OCI-LY3 (cell line): ENCODE data around the gene HLA-DRB5.

Experiments
- EZH2phosphoT487 ChIP-seq: fragments of 200-600 bp; shearing (Covaris generic); IDR thresholded peaks from 2 replicates; pipeline ENCODE4 v1.6.1; 2018; ENCODE audit warnings: antibody characterized with exemption, mixed run types, low read depth
- TF ChIP-seq, protein P1 (sequence below): fragments of 200-600, 300-600 bp; sonication (generic); IDR thresholded peaks from 2 replicates; pipeline ENCODE4 v1.5.1; 2014; ENCODE audit warnings: antibody characterized with exemption, low read length, low read depth

DNA sequence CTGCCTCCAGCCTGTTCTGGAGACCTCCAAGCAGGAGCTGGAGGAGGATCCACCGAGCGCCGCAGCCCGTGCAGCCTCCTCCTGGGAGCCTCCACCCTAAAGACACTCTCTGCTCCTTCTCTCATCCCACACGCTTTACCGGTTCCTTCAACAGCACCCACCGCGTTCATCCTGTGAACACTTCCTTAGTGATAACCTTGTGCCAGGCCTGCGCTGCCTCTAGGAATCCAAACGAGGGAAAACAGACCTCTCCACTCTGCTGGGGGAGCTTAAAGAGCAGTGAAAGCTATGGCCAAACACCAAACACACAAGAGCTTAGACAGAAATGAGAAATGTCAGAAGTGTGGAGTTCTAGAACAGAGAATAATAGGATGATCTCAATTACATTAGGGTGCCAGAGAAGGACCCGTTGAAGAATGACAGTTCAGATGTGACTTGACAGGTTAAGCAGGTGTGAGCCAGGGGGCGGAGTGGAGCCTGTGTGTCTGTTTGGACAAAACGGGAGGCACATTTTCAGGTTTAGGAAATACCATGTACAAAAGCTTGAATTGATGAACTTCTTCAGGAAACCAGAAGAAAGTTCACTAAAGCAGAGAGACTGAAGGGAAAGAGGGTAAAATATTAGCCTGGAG is 28.5 kb upstream of the HLA-DRB5 start:
- TF ChIP-seq, protein P1, sequence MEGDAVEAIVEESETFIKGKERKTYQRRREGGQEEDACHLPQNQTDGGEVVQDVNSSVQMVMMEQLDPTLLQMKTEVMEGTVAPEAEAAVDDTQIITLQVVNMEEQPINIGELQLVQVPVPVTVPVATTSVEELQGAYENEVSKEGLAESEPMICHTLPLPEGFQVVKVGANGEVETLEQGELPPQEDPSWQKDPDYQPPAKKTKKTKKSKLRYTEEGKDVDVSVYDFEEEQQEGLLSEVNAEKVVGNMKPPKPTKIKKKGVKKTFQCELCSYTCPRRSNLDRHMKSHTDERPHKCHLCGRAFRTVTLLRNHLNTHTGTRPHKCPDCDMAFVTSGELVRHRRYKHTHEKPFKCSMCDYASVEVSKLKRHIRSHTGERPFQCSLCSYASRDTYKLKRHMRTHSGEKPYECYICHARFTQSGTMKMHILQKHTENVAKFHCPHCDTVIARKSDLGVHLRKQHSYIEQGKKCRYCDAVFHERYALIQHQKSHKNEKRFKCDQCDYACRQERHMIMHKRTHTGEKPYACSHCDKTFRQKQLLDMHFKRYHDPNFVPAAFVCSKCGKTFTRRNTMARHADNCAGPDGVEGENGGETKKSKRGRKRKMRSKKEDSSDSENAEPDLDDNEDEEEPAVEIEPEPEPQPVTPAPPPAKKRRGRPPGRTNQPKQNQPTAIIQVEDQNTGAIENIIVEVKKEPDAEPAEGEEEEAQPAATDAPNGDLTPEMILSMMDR = no peak
- no peak for TF ChIP-seq EZH2phosphoT487
